Aorta (tissue), 5 donors: ENCODE measurements around the gene CENPL. TPM values are rescaled to one million over a fixed set of nuclear protein-coding genes. Genes with fewer than 3 reads are reported as not detected.
"Not testable (repeated sequence)": the region's sequence is repeated elsewhere in the genome, so short reads cannot be mapped to it uniquely, and the experiment has no call there.

ENCODE experiments used
- ATAC-seq: fragments of 200-7000 bp; cut with Tn5 transposase; one replicate; pipeline ENCODE4 v1.9.1; 2022; ENCODE audit warnings: moderate library complexity; ENCODE audit not compliant: low FRiP score
- DNase-seq, 2 donors: peaks; one replicate each; pipeline ENCODE4 v3.0.0-alpha.2; 2020
- H3K27ac ChIP-seq, 2 donors: one replicate each; pipeline ENCODE4 v1.5.1; 2013; ENCODE audit warnings: low read length in 2 of 2, mild to moderate bottlenecking in 2 of 2, moderate library complexity in 2 of 2, control low read depth in 1 of 2, inconsistent platforms in 1 of 2, low read depth in 1 of 2
- H3K27me3 ChIP-seq, 2 donors: one replicate each; pipeline ENCODE4 v1.6.1; 2013; ENCODE audit warnings: control low read depth in 1 of 2, low read length in 1 of 2, mild to moderate bottlenecking in 1 of 2, moderate library complexity in 1 of 2; ENCODE audit not compliant: insufficient read depth in 2 of 2, control insufficient read depth in 1 of 2
- H3K36me3 ChIP-seq, 2 donors: one replicate each; pipeline ENCODE4 v1.6.1; 2013; ENCODE audit warnings: control low read depth in 1 of 2, low read length in 1 of 2, mild to moderate bottlenecking in 1 of 2; ENCODE audit not compliant: insufficient read depth in 2 of 2, control insufficient read depth in 1 of 2
- H3K4me1 ChIP-seq, 2 donors: one replicate each; pipeline ENCODE4 v1.6.1; 2013; ENCODE audit warnings: low read length in 2 of 2, control low read depth in 1 of 2, mild to moderate bottlenecking in 1 of 2, moderate library complexity in 1 of 2; ENCODE audit not compliant: insufficient read depth in 2 of 2, control insufficient read depth in 1 of 2
- H3K4me3 ChIP-seq, 2 donors: one replicate each; pipeline ENCODE4 v1.5.1; 2013; ENCODE audit warnings: low read length in 2 of 2, control low read depth in 1 of 2, mild to moderate bottlenecking in 1 of 2
- H3K9me3 ChIP-seq: one replicate; pipeline ENCODE4 v1.6.1; 2013; ENCODE audit warnings: mild to moderate bottlenecking, low read length; ENCODE audit not compliant: control insufficient read depth
- WGBS, 2 donors: extraction: QIAGEN DNeasy Blood & Tissue Kit; methylation state at CpG; one replicate each; pipeline ENCODE4 v1.1.7; 2013; 5-methylcytosine and 5-hydroxymethylcytosine counted together
- intact Hi-C, 2 donors: fragments of 100-400 bp; cut with DNase I; formaldehyde crosslinking; loops; one replicate each; pipeline versions ENCODE4 v1.14.2 to v1.15.0; 2022
- polyA plus RNA-seq, 2 donors: library from polyadenylated mRNA; stranded (reverse); fragments of 200-250 nt; gene quantifications; one replicate each; pipeline ENCODE4 v1.2.3, GENCODE V29; 2013
- total RNA-seq, 2 donors: library from RNA; stranded (reverse); fragmentation: NEBNext Ultra II Directional; extraction: Animal tissue kit (Norgen Biotek cat#: 25700); gene quantifications; one replicate each; pipeline ENCODE4 v1.2.1, GENCODE V29; 2021
- donor health status: healthy with polysubstance abuse.
- donor health status: Bipolar disorder and iron deficiency.
- donor health status: DM: no; HTN: no; CAD: no.
- donor health status: DM: no; HTN: no; CAD: no.
- donor health status: DM: yes; HTN: yes; CAD: no.

CENPL gene
- total and polyA plus RNA-seq, 4 donors = 1.9 to 5.9 (median 4.7) TPM

GRCh38 chr1:173867141-173867752, 42.6 kb upstream of the CENPL start:
- WGBS, 2 donors = 7% methylated on average over 32 of the region's 32 CpGs
- no peaks in the 10 kb centered on the region for H3K9me3 ChIP-seq
- peaks cover 1 to 3% of the 10 kb centered on the region in 2 donors for H3K36me3 ChIP-seq
- peak overlapping the region; percentile 11 to 66 for H3K4me3 ChIP-seq
- peak overlapping the region in 1 of 2 donors; percentile 87 for H3K27ac ChIP-seq
- no peak for ATAC-seq
- intact Hi-C loops = loop anchor here in 1 of 2 donors (5.0 to 10.0 kb wide), 3 partner anchors 152 to 390 kb away; partner anchors contain the start of genes KLHL20, PRDX6 and RC3H1
- peaks cover 0 to 4% of the 10 kb centered on the region in 2 donors for H3K4me1 ChIP-seq
- H3K27me3 ChIP-seq = no peaks in the 10 kb centered on the region
- peak; percentile 55 to 77 for DNase-seq

DNA sequence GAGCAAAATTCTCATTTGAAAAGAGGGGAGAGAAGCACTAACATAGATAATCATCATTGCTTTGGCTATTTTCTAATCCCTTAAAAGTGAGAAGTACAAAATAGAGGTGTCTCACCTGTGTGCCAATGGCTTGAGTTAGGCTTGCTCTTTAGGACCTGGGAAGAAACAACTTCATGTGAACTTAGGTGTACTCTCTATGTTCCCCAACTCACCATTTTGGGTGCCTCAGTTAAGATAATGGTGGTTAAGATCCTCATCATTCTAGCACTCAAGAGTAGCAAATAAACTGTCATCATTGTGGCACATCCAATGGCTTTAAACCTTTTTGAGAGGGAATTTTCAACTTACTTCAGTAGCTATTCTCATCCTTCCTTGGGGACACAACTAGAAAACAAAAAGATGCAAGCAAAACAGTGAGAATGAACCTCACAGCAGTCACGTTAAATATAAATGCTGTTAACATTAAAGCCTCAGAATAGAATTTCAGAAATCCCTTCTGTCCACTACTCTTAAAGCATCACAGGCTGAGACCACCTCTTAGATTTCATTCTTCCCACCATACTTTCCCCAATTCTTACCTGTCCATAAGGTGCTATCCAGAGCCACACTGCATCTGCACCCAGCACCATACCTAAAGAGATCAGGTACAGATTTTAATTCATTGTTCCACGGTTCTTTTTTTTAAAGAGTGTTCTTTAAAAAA, 41.9 kb upstream of the CENPL start:
- intact Hi-C loops = loop anchor here in 1 of 2 donors (5.0 to 10.0 kb wide), 3 partner anchors 152 to 389 kb away; partner anchors contain the start of genes KLHL20, PRDX6 and RC3H1
- H3K4me1 ChIP-seq = peaks cover 0 to 4% of the 10 kb centered on the region in 2 donors
- H3K27ac ChIP-seq = no peak overlapping the region
- H3K27me3 ChIP-seq = no peaks in the 10 kb centered on the region
- H3K4me3 ChIP-seq = peak overlapping the region; percentile 11 to 66
- 19 to 25% methylated on average over 2 of the region's 2 CpGs for WGBS, 2 donors
- DNase-seq (no peak), ATAC-seq (no peak)
- peaks cover 1 to 3% of the 10 kb centered on the region in 2 donors for H3K36me3 ChIP-seq
- no peaks in the 10 kb centered on the region for H3K9me3 ChIP-seq

DNA sequence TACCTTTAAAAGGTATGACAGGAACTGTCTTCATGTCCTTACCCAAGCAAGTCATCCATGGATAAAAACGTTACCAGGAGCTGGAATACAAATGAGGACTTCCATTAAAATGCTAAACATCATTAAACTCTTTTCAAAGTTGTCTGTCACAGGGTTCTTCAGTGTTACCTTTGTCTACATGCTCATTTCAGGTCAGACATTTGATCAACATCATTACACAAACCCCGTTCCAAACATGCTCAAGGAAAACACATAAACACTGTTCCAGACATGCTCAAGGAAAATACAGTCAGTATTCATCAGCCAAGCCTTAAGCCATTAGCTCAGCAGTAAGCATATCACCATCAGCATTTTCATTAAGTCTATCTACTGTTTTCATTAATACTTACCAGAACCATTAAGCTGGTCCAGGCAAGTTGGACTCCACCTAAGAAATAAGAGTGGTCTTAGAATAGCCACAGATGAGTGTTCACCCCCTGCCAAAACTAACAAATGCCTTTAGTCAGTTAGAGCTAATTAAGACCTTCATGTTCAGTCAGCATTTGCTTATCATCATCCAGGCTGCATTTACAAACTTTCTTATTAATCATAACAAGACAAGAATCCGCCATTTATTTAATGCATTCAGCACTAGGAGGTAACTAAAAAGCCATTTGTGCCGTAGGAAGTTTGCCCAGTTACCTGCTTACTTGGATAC, 40.9 kb upstream of the CENPL start:
- WGBS, 2 donors = 38 to 41% methylated on average over 4 of the region's 4 CpGs
- H3K36me3 ChIP-seq = peaks cover 1 to 3% of the 10 kb centered on the region in 2 donors
- H3K4me3 ChIP-seq = no peak overlapping the region
- H3K4me1 ChIP-seq = peaks cover 0 to 4% of the 10 kb centered on the region in 2 donors
- no peaks in the 10 kb centered on the region for H3K27me3 ChIP-seq
- no peak for ATAC-seq
- H3K27ac ChIP-seq = peak overlapping the region in 1 of 2 donors; percentile 14
- no peaks in the 10 kb centered on the region for H3K9me3 ChIP-seq
- intact Hi-C loops = loop anchor here in 1 of 2 donors (5.0 to 10.0 kb wide), 3 partner anchors 151 to 388 kb away; partner anchors contain the start of genes KLHL20, PRDX6 and RC3H1
- DNase-seq = no peak

- Histone ChIP-seq H3K27me3 (no peaks in the 10 kb centered on the region), H3K4me1 (peaks cover 0 to 4% of the 10 kb centered on the region in 2 donors), H3K4me3 (no peak overlapping the region), H3K9me3 (no peaks in the 10 kb centered on the region), H3K27ac (no peak overlapping the region), H3K36me3 (peaks cover 1 to 3% of the 10 kb centered on the region in 2 donors)
- 78 to 80% methylated on average over 5 of the region's 5 CpGs for WGBS, 2 donors
- DNase-seq = no peak
- intact Hi-C loops = loop anchor here in 1 of 2 donors (10.0 kb wide), 1 partner anchor 150 kb away; the partner anchor contains the start of gene KLHL20
- ATAC-seq = no peak
Observed at GRCh38 chr1:173864179-173864867, 39.6 kb upstream of the CENPL start.

- Histone ChIP-seq H3K36me3 (peaks cover 1 to 3% of the 10 kb centered on the region in 2 donors), H3K27ac (no peak overlapping the region), H3K4me1 (peaks cover 0 to 4% of the 10 kb centered on the region in 2 donors), H3K27me3 (no peaks in the 10 kb centered on the region), H3K9me3 (no peaks in the 10 kb centered on the region), H3K4me3 (no peak overlapping the region)
- no peak for ATAC-seq
- intact Hi-C loops = loop anchor here in 1 of 2 donors (10.0 kb wide), 1 partner anchor 149 kb away; the partner anchor contains the start of gene KLHL20
- DNase-seq = no peak
Observed at GRCh38 chr1:173863224-173864161, 38.8 kb upstream of the CENPL start.

GRCh38 chr1:173862769-173863223, 38.1 kb upstream of the CENPL start:
- no peaks in the 10 kb centered on the region for H3K27me3 ChIP-seq
- H3K27ac ChIP-seq = no peak overlapping the region
- H3K4me1 ChIP-seq = peaks cover 0 to 4% of the 10 kb centered on the region in 2 donors
- WGBS, 2 donors = 65 to 66% methylated on average over 8 of the region's 8 CpGs
- intact Hi-C loops = loop anchor here in 1 of 2 donors (10.0 kb wide), 1 partner anchor 148 kb away; the partner anchor contains the start of gene KLHL20
- no peak overlapping the region for H3K4me3 ChIP-seq
- DNase-seq (no peak), ATAC-seq (no peak)
- H3K9me3 ChIP-seq = no peaks in the 10 kb centered on the region
- H3K36me3 ChIP-seq = peaks cover 1 to 3% of the 10 kb centered on the region in 2 donors

GRCh38 chr1:173862146-173862768, 37.6 kb upstream of the CENPL start:
- not testable (repeated sequence) for H3K27me3 ChIP-seq, DNase-seq, ATAC-seq, H3K4me1 ChIP-seq, H3K36me3 ChIP-seq, H3K9me3 ChIP-seq, H3K4me3 ChIP-seq, H3K27ac ChIP-seq
- 84 to 86% methylated on average over 13 of the region's 13 CpGs for whole genome bisulfite sequencing, 2 donors
- intact Hi-C loops = loop anchor here in 1 of 2 donors (10.0 kb wide), 1 partner anchor 147 kb away; the partner anchor contains the start of gene KLHL20
